Lower leg skin (tissue), 3 donors: ENCODE results near the gene PRLH.

ENCODE experiments used
- POLR2A ChIP-seq, 2 donors: fragments of 450-650 bp; IDR thresholded peaks; one replicate each; pipeline ENCODE4 v1.6.1; 2016 to 2017; ENCODE audit warnings: antibody characterized with exemption in 2 of 2, mild to moderate bottlenecking in 1 of 2, moderate library complexity in 1 of 2
- TF ChIP-seq, protein P1 (sequence below), 3 donors: fragments of 450-650 bp; IDR thresholded peaks; one replicate each; pipeline ENCODE4 v1.5.1; 2016; ENCODE audit warnings: antibody characterized with exemption in 3 of 3, mild to moderate bottlenecking in 3 of 3, moderate library complexity in 2 of 3

GRCh38 chr2:237561221-237561620 is 5.2 kb upstream of the PRLH start:
- TF ChIP-seq, protein P1, sequence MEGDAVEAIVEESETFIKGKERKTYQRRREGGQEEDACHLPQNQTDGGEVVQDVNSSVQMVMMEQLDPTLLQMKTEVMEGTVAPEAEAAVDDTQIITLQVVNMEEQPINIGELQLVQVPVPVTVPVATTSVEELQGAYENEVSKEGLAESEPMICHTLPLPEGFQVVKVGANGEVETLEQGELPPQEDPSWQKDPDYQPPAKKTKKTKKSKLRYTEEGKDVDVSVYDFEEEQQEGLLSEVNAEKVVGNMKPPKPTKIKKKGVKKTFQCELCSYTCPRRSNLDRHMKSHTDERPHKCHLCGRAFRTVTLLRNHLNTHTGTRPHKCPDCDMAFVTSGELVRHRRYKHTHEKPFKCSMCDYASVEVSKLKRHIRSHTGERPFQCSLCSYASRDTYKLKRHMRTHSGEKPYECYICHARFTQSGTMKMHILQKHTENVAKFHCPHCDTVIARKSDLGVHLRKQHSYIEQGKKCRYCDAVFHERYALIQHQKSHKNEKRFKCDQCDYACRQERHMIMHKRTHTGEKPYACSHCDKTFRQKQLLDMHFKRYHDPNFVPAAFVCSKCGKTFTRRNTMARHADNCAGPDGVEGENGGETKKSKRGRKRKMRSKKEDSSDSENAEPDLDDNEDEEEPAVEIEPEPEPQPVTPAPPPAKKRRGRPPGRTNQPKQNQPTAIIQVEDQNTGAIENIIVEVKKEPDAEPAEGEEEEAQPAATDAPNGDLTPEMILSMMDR (IDR thresholded peaks at IDR 0.05) = no peak
- TF ChIP-seq POLR2A (IDR thresholded peaks at IDR 0.05) = no peak
